ENCODE data around the gene SLC7A6OS. TPM values are rescaled to one million over a fixed set of nuclear protein-coding genes. Genes with fewer than 3 reads are reported as not detected.
A peak's percentile ranks its signal among the peaks of the same experiment; 100 is the strongest.

Gene SLC7A6OS
- total RNA-seq (2021), result 24.5 and 25.3 TPM in 2 replicates
- percentile 79 among the genes with signal in this experiment for Bru-seq, nascent RNA
- percentile 82 among the genes with signal in this experiment for BruChase-seq, experiment 1, labeled RNA remaining after a 2-hour chase
- percentile 78 among the genes with signal in this experiment for BruChase-seq, experiment 2, labeled RNA remaining after a 6-hour chase
- long read RNA-seq, full-length matches to known transcripts, result 23 of 44 reads
- long read RNA-seq, partial matches to known transcripts, result 7 of 44 reads
- long read RNA-seq, other reads (novel, unspliced or antisense), result 14 of 44 reads

DNA sequence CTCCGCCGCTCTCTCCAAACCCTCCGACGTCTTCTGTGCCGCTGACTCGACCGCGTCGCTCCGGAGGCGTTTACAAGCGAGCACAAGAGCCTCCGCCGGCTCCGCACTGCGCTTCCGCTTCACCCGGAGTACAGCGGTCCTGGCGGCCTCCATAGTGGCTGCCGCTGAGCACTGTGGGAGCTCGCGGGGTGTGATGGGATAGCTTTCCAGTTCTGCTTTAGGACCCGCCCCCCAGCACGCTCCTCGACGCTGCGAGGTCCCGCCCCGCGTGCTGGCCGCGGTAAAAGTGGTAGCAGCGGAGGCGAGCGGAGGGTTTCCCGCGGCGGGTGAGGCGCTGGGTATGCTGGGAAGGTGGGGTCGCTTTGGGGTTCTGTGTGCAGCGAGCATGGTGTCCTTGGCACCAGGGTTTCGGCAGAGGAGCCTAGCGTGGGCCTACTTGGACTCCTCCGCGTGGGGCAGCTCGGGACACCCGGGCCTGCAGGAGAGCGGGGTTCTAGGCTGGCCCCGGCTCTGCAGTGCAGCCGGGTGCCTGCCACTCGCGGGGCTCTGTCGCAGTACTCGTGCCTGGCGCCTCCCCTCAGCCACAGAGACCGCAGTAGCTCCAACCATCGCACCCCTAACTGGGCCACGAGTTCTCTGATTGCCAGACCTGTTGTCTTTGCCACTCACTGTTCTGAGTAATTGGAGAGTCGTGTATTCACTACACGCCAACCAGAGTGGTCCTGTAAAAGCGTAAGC lies at the start of gene SLC7A6OS, which contains the start of gene PRMT7:
SLC7A6OS (minus strand) TSS at position 173 of the 738 bp plus-strand sequence; CDS start at position 153, 20 bp downstream.
PRMT7 (plus strand) TSS at position 246 of the 738 bp plus-strand sequence. CDS start 4,961 bp downstream, outside the sequence.
- peaks cover 30% of the 10 kb centered on the region for H3K36me3 ChIP-seq (ENCODE audit: insufficient read depth, low read length, poor library complexity, severe bottlenecking)
- H3K4me3 ChIP-seq (ENCODE audit: low read depth, low read length, poor library complexity, severe bottlenecking), result peak within 1 kb of the TSS; percentile 71
- DNase-seq (ENCODE audit: low spot score), result peak; percentile 97
- peak within 1 kb of the TSS; percentile 88 for H3K27ac ChIP-seq (ENCODE audit: low read depth, low read length, poor library complexity, severe bottlenecking)
- H3K4me1 ChIP-seq (ENCODE audit: insufficient read depth, low read length, poor library complexity, severe bottlenecking), result peaks cover 15% of the 10 kb centered on the region
- CTCF ChIA-PET, result interaction anchor here (1.1 to 1.4 kb wide), 2 partner anchors 12 to 47 kb away, joined by 4 to 7 read pairs; partner anchors contain the start of gene SLC7A6
- no peaks in the 10 kb centered on the region for H3K9me3 ChIP-seq (ENCODE audit: low read depth, low read length, poor library complexity, severe bottlenecking)
- BruUV-seq (replicated peaks), result TSS peak; percentile 55
- intact Hi-C loops (cut with micrococcal nuclease; ENCODE audit: unreplicated experiment), result loop anchor here (5.0 kb wide), 1 partner anchor 49 kb away; the partner anchor contains the start of gene SLC7A6
- TF ChIP-seq EZH2 (IDR thresholded peaks at IDR 0.05; ENCODE audit: borderline replicate concordance, low read depth, low read length, poor library complexity, severe bottlenecking), result no peak
- TF ChIP-seq, protein P1, sequence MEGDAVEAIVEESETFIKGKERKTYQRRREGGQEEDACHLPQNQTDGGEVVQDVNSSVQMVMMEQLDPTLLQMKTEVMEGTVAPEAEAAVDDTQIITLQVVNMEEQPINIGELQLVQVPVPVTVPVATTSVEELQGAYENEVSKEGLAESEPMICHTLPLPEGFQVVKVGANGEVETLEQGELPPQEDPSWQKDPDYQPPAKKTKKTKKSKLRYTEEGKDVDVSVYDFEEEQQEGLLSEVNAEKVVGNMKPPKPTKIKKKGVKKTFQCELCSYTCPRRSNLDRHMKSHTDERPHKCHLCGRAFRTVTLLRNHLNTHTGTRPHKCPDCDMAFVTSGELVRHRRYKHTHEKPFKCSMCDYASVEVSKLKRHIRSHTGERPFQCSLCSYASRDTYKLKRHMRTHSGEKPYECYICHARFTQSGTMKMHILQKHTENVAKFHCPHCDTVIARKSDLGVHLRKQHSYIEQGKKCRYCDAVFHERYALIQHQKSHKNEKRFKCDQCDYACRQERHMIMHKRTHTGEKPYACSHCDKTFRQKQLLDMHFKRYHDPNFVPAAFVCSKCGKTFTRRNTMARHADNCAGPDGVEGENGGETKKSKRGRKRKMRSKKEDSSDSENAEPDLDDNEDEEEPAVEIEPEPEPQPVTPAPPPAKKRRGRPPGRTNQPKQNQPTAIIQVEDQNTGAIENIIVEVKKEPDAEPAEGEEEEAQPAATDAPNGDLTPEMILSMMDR (conservative IDR thresholded peaks at IDR 0.05; ENCODE audit: low read depth, low read length), result no peak
- POLR2A ChIA-PET (ENCODE audit: low non-redundant PET), result interaction anchor here (0.6 kb wide), 1 partner anchor 12 kb away, joined by 4 read pairs; no protein-coding TSS in a partner anchor
- no peaks in the 10 kb centered on the region for H3K27me3 ChIP-seq (replicated peaks; ENCODE audit: insufficient read depth, low read depth, low read length, poor library complexity)

DNA sequence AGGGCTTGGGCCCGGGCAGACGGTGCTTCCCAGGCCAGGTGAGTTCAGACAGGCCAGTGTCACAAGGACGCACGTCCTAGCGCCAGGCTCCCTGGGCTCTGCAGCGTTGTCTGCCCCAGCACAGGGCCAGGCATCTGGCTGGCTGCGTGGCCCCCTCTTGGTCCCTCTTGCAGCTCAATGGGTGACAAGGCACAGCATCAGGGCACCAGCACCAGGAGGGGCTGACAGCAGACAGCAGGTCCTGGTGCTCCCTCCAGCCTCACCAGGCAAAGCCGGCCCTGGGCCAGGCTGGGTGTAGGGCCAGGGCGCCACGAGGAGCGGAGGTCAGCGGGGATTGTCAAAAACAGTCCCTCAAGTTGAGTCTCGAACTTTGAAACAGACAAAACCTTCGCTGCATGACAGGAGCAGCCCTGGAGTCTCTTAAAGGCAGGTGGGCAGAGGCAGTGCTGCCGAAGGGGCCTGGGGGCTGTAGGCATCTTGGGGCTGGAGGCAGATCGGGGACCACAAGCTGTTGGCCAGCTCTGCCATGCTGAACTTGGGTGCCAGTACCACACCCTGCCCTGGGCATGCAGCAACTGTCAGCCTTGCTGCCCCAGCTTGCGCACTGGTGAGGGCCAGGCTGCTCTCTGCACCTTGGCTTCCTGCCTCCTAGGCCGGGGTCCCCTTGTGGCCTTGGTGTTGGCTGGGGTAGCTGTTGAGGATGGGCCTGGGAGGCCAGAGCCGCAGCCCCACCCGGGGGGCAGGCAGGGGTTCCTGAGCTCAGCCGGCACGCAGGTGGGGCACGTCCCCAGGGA lies 48.8 kb upstream of the SLC7A6OS start:
- POLR2A ChIA-PET (ENCODE audit: low non-redundant PET), result no interaction called here
- Histone ChIP-seq H3K27me3 (replicated peaks; ENCODE audit: insufficient read depth, low read depth, low read length, poor library complexity) (no peaks in the 10 kb centered on the region), H3K4me1 (ENCODE audit: insufficient read depth, low read length, poor library complexity, severe bottlenecking) (peaks cover 7% of the 10 kb centered on the region), H3K27ac (ENCODE audit: low read depth, low read length, poor library complexity, severe bottlenecking) (no peak overlapping the region), H3K4me3 (ENCODE audit: low read depth, low read length, poor library complexity, severe bottlenecking) (no peak overlapping the region), H3K36me3 (ENCODE audit: insufficient read depth, low read length, poor library complexity, severe bottlenecking) (peaks cover 10% of the 10 kb centered on the region), H3K9me3 (ENCODE audit: low read depth, low read length, poor library complexity, severe bottlenecking) (no peaks in the 10 kb centered on the region)
- CTCF ChIA-PET, result no interaction called here
- TF ChIP-seq, protein P1 (conservative IDR thresholded peaks at IDR 0.05; ENCODE audit: low read depth, low read length), result no peak
- no peak for TF ChIP-seq EZH2 (IDR thresholded peaks at IDR 0.05; ENCODE audit: borderline replicate concordance, low read depth, low read length, poor library complexity, severe bottlenecking)
- no peak for DNase-seq (ENCODE audit: low spot score)
- intact Hi-C loops (cut with micrococcal nuclease; ENCODE audit: unreplicated experiment), result loop anchor here (10.0 kb wide), 1 partner anchor 155 kb away; no protein-coding TSS in a partner anchor
- no TSS peak for BruUV-seq (replicated peaks)

DNA sequence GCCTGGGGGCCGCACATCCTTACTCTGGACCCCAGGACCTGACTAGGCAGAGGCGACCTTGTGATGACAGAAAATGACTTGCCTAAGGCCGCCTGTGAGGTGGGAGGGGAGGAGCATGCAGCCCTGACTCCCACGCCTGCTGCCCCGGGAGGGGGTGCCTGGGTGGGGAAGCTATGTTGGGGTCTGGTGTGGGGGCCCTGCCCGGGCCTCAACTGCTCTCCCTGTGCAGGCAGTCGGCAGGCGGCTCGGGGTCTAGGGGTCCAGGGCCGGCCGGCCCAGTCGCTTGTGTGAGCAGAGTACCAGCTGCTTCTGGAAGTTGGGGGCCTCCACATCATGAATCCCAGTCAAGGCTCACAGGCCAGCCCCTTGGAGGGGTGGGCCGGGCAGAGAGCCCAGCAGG lies 48.2 kb upstream of the SLC7A6OS start:
- Histone ChIP-seq H3K27me3 (replicated peaks; ENCODE audit: insufficient read depth, low read depth, low read length, poor library complexity) (no peaks in the 10 kb centered on the region), H3K9me3 (ENCODE audit: low read depth, low read length, poor library complexity, severe bottlenecking) (no peaks in the 10 kb centered on the region), H3K27ac (ENCODE audit: low read depth, low read length, poor library complexity, severe bottlenecking) (no peak overlapping the region), H3K4me3 (ENCODE audit: low read depth, low read length, poor library complexity, severe bottlenecking) (no peak overlapping the region), H3K4me1 (ENCODE audit: insufficient read depth, low read length, poor library complexity, severe bottlenecking) (peaks cover under 1% of the 10 kb centered on the region), H3K36me3 (ENCODE audit: insufficient read depth, low read length, poor library complexity, severe bottlenecking) (peaks cover 10% of the 10 kb centered on the region)
- ChIA-PET POLR2A (ENCODE audit: low non-redundant PET) (no interaction called here), CTCF (no interaction called here)
- no peak for TF ChIP-seq EZH2 (IDR thresholded peaks at IDR 0.05; ENCODE audit: borderline replicate concordance, low read depth, low read length, poor library complexity, severe bottlenecking)
- TF ChIP-seq, protein P1 (conservative IDR thresholded peaks at IDR 0.05; ENCODE audit: low read depth, low read length), result no peak
- no TSS peak for BruUV-seq (replicated peaks)
- intact Hi-C loops (cut with micrococcal nuclease; ENCODE audit: unreplicated experiment), result no loop called here
- no peak for DNase-seq (ENCODE audit: low spot score)
